IMR-90 (cell line): ENCODE data around the gene LCA5L. TPM values are rescaled to one million over a fixed set of nuclear protein-coding genes. Genes with fewer than 3 reads are reported as not detected.

Source experiments
- ATAC-seq: fragments of 200-7000 bp; cut with Tn5 transposase; 2 replicates; pipeline ENCODE4 v1.9.1; 2020; ENCODE audit warnings: low read depth, mild to moderate bottlenecking, moderate library complexity
- BruUV-seq: library from RNA; stranded (reverse); fragments of 400-500 nt; replicated peaks from 2 replicates; lab custom pipeline; 2021; lab: Mats Ljungman, UMichigan
- CTCF ChIA-PET: fragments of 300-600 bp; formaldehyde crosslinking; extraction: SDS; loops from one replicate; lab custom pipeline; 2021; ENCODE audit warnings: antibody characterized with exemption; lab: Yijun Ruan, JAX
- POLR2A ChIA-PET: fragments of 300-600 bp; sonication (Branson Sonifier 250); formaldehyde crosslinking; loops from one replicate; lab custom pipeline; 2022; ENCODE audit warnings: antibody characterized with exemption; ENCODE audit not compliant: unreplicated experiment; lab: Charles Lee
- DNase-seq: peaks from one replicate; pipeline ENCODE4 v3.0.0; 2013
- H2AFZ ChIP-seq: replicated peaks from 2 replicates; pipeline ENCODE3; 2013; ENCODE audit warnings: low read length, mild to moderate bottlenecking; ENCODE audit not compliant: poor library complexity
- H2AK5ac ChIP-seq: 2 replicates; pipeline ENCODE4 v1.6.1; 2013; ENCODE audit warnings: low read depth, low read length, inconsistent platforms
- H2AK9ac ChIP-seq: replicated peaks from 2 replicates; pipeline ENCODE3; 2013; ENCODE audit warnings: mild to moderate bottlenecking, low read depth, low read length, moderate library complexity; ENCODE audit not compliant: poor library complexity
- H2BK120ac ChIP-seq: 2 replicates; pipeline ENCODE4 v1.6.1; 2013; ENCODE audit warnings: low read depth, low read length, inconsistent platforms
- H2BK15ac ChIP-seq: 3 replicates; pipeline ENCODE4 v1.6.1; 2013; ENCODE audit warnings: low read depth, low read length, inconsistent platforms
- H2BK20ac ChIP-seq: 2 replicates; pipeline ENCODE4 v1.6.1; 2013; ENCODE audit warnings: low read depth, mild to moderate bottlenecking, inconsistent platforms, low read length, moderate library complexity
- H2BK5ac ChIP-seq: 2 replicates; pipeline ENCODE4 v1.6.1; 2013; ENCODE audit warnings: mild to moderate bottlenecking, low read depth, low read length, inconsistent platforms; ENCODE audit not compliant: poor library complexity, severe bottlenecking
- H3K14ac ChIP-seq: replicated peaks from 2 replicates; pipeline ENCODE4 v1.6.1; 2013; ENCODE audit warnings: low read depth, low read length, inconsistent platforms
- H3K18ac ChIP-seq: 2 replicates; pipeline ENCODE4 v1.6.1; 2013; ENCODE audit warnings: low read depth, low read length, control low read depth
- H3K23ac ChIP-seq: 2 replicates; pipeline ENCODE4 v1.6.1; 2013; ENCODE audit warnings: low read depth, low read length, inconsistent platforms
- H3K27ac ChIP-seq: 2 replicates; pipeline ENCODE4 v1.5.1; 2013; ENCODE audit warnings: mild to moderate bottlenecking, control low read depth, low read length; ENCODE audit not compliant: insufficient read depth
- H3K27me3 ChIP-seq: 2 replicates; pipeline ENCODE4 v1.6.1; 2013; ENCODE audit warnings: low read length; ENCODE audit not compliant: control insufficient read depth, insufficient read depth
- H3K36me3 ChIP-seq: 2 replicates; pipeline ENCODE4 v1.6.1; 2013; ENCODE audit warnings: low read length, mixed read lengths; ENCODE audit not compliant: control insufficient read depth, insufficient read depth
- H3K4ac ChIP-seq: 2 replicates; pipeline ENCODE4 v1.6.1; 2013; ENCODE audit warnings: low read depth, low read length, inconsistent platforms
- H3K4me1 ChIP-seq: 2 replicates; pipeline ENCODE4 v1.6.1; 2013; ENCODE audit warnings: low read length, mixed read lengths; ENCODE audit not compliant: control insufficient read depth, insufficient read depth
- H3K4me2 ChIP-seq: 2 replicates; pipeline ENCODE4 v1.6.1; 2013; ENCODE audit warnings: low read depth, mild to moderate bottlenecking, control low read depth, low read length, moderate library complexity
- H3K4me3 ChIP-seq: 2 replicates; pipeline ENCODE4 v1.5.1; 2013; ENCODE audit warnings: low read depth, mild to moderate bottlenecking, control low read depth, low read length, moderate library complexity; ENCODE audit not compliant: insufficient read depth
- H3K56ac ChIP-seq: 2 replicates; pipeline ENCODE4 v1.6.1; 2013; ENCODE audit warnings: low read length, inconsistent platforms; ENCODE audit not compliant: insufficient read depth; ENCODE audit errors: extremely low read depth
- H3K79me1 ChIP-seq, 2 experiments: 2 replicates each; pipeline ENCODE4 v1.6.1; 2013; ENCODE audit warnings: low read length in 2 of 2, inconsistent platforms in 1 of 2, low read depth in 1 of 2
- H3K9ac ChIP-seq: 2 replicates; pipeline ENCODE4 v1.6.1; 2013; ENCODE audit warnings: low read depth, low read length, control low read depth
- H3K9me1 ChIP-seq: 2 replicates; pipeline ENCODE4 v1.6.1; 2013; ENCODE audit warnings: low read length, inconsistent platforms; ENCODE audit not compliant: insufficient read depth
- H3K9me3 ChIP-seq: 2 replicates; pipeline ENCODE4 v1.6.1; 2013; ENCODE audit warnings: low read length; ENCODE audit not compliant: control insufficient read depth, insufficient read depth
- H4K20me1 ChIP-seq: 2 replicates; pipeline ENCODE4 v1.6.1; 2013; ENCODE audit warnings: low read length, inconsistent platforms; ENCODE audit not compliant: insufficient read depth
- H4K5ac ChIP-seq: 2 replicates; pipeline ENCODE4 v1.6.1; 2013; ENCODE audit warnings: mild to moderate bottlenecking, low read depth, low read length, control low read depth
- H4K8ac ChIP-seq, 2 experiments: 2 replicates each; pipeline ENCODE4 v1.6.1; 2013; ENCODE audit warnings: low read depth in 2 of 2, low read length in 2 of 2, control low read depth in 1 of 2, inconsistent platforms in 1 of 2
- H4K91ac ChIP-seq: 2 replicates; pipeline ENCODE4 v1.6.1; 2013; ENCODE audit warnings: low read depth, low read length, inconsistent platforms; ENCODE audit not compliant: insufficient read depth
- BHLHE40 ChIP-seq: fragments of 150-350 bp; IDR thresholded peaks from 2 replicates; pipeline ENCODE4 v1.6.1; 2016; ENCODE audit warnings: mild to moderate bottlenecking, low read depth, low read length
- CEBPB ChIP-seq: IDR thresholded peaks from 2 replicates; pipeline ENCODE4 v1.6.1; 2012; ENCODE audit warnings: low read depth, low read length, improper control_type of control experiment
- CHD1 ChIP-seq: IDR thresholded peaks from 2 replicates; pipeline ENCODE4 v1.6.1; 2012; ENCODE audit warnings: low read depth, low read length, improper control_type of control experiment
- FOS ChIP-seq: fragments of 150-350 bp; IDR thresholded peaks from 2 replicates; pipeline ENCODE4 v1.6.1; 2016; ENCODE audit warnings: low read depth, low read length
- MAFK ChIP-seq: IDR thresholded peaks from 2 replicates; pipeline ENCODE4 v1.6.1; 2012; ENCODE audit warnings: low read depth, low read length, improper control_type of control experiment
- MAZ ChIP-seq: IDR thresholded peaks from 2 replicates; pipeline ENCODE4 v1.6.1; 2012; ENCODE audit warnings: low read depth, mild to moderate bottlenecking, low read length, improper control_type of control experiment, moderate library complexity, borderline replicate concordance
- MXI1 ChIP-seq: IDR thresholded peaks from 2 replicates; pipeline ENCODE4 v1.6.1; 2012; ENCODE audit warnings: low read depth, mild to moderate bottlenecking, low read length, moderate library complexity, borderline replicate concordance
- NFE2L2 ChIP-seq: fragments of 150-350 bp; IDR thresholded peaks from 2 replicates; pipeline ENCODE4 v1.6.1; 2016; ENCODE audit warnings: low read depth, mild to moderate bottlenecking, low read length
- POLR2A ChIP-seq: IDR thresholded peaks from 2 replicates; pipeline ENCODE4 v1.6.1; 2012; ENCODE audit warnings: mild to moderate bottlenecking, low read depth, low read length
- RAD21 ChIP-seq: IDR thresholded peaks from 2 replicates; pipeline ENCODE4 v1.6.1; 2012; ENCODE audit warnings: low read length, improper control_type of control experiment
- RCOR1 ChIP-seq: IDR thresholded peaks from 2 replicates; pipeline ENCODE4 v1.6.1; 2012; ENCODE audit warnings: mild to moderate bottlenecking, low read length, improper control_type of control experiment; ENCODE audit not compliant: insufficient replicate concordance
- RFX5 ChIP-seq: IDR thresholded peaks from 2 replicates; pipeline ENCODE4 v1.8.0; 2012; ENCODE audit warnings: low read depth, mild to moderate bottlenecking, low read length, moderate library complexity
- SMC3 ChIP-seq: fragments of 150-350 bp; IDR thresholded peaks from 2 replicates; pipeline ENCODE4 v1.6.1; 2016; ENCODE audit warnings: low read depth, mild to moderate bottlenecking, antibody characterized with exemption, low read length, moderate library complexity
- WGBS, 2 experiments: methylation state at CpG; one replicate each; pipeline versions ENCODE4 v1.1.5 to v1.1.7; 2013; ENCODE audit warnings: missing lambda C conversion rate in 2 of 2; ENCODE audit not compliant: insufficient read length in 1 of 2; ENCODE audit errors: extremely low coverage in 2 of 2; 5-methylcytosine and 5-hydroxymethylcytosine counted together
- dilution Hi-C: fragments of 300-500 bp; cut with HindIII; formaldehyde crosslinking; loops from one replicate; pipeline ENCODE4 v1.14.3; 2018; ENCODE audit warnings: low sequenced_read_pairs; ENCODE audit not compliant: unreplicated experiment
- in situ Hi-C: fragments of 300-500 bp; cut with MboI; formaldehyde crosslinking; loops from 3 replicates; pipeline ENCODE4 v1.14.3; 2019; ENCODE audit warnings: low sequenced_read_pairs, inconsistent platforms, mixed read lengths
- intact Hi-C: fragments of 100-400 bp; cut with micrococcal nuclease; formaldehyde crosslinking; loops from 2 replicates; pipeline ENCODE4 v1.10.0; 2022
- polyA plus RNA-seq, 3 experiments: library from polyadenylated mRNA; depleted of rRNA; stranded (reverse); fragments of >200 nt; gene quantifications; 2 replicates each; pipeline ENCODE4 v1.2.3, GENCODE V29; 2012; ENCODE audit warnings: low replicate concordance in 1 of 3
- total RNA-seq: library from RNA; depleted of rRNA; stranded (reverse); fragments of >200 nt; gene quantifications from 2 replicates; pipeline ENCODE4 v1.2.3, GENCODE V29; 2012
- TF ChIP-seq, protein P1 (sequence below): fragments of 150-350 bp; IDR thresholded peaks from 2 replicates; pipeline ENCODE4 v1.6.1; 2017; ENCODE audit warnings: mild to moderate bottlenecking, antibody characterized with exemption, low read length, low read depth
- TF ChIP-seq, protein P2 (sequence below): fragments of 150-350 bp; IDR thresholded peaks from 2 replicates; pipeline ENCODE4 v1.6.1; 2016; ENCODE audit warnings: low read depth, mild to moderate bottlenecking, low read length, moderate library complexity, borderline replicate concordance
- TF ChIP-seq, protein P3 (sequence below): conservative IDR thresholded peaks from 2 replicates; pipeline ENCODE4 v1.5.1; 2012; ENCODE audit warnings: mild to moderate bottlenecking, low read depth, low read length, improper control_type of control experiment

Gene LCA5L
- total and polyA plus RNA-seq, 2 of the 4 experiments (the other 2 are of a cell fraction) = 0.18 to 0.26 TPM

DNA sequence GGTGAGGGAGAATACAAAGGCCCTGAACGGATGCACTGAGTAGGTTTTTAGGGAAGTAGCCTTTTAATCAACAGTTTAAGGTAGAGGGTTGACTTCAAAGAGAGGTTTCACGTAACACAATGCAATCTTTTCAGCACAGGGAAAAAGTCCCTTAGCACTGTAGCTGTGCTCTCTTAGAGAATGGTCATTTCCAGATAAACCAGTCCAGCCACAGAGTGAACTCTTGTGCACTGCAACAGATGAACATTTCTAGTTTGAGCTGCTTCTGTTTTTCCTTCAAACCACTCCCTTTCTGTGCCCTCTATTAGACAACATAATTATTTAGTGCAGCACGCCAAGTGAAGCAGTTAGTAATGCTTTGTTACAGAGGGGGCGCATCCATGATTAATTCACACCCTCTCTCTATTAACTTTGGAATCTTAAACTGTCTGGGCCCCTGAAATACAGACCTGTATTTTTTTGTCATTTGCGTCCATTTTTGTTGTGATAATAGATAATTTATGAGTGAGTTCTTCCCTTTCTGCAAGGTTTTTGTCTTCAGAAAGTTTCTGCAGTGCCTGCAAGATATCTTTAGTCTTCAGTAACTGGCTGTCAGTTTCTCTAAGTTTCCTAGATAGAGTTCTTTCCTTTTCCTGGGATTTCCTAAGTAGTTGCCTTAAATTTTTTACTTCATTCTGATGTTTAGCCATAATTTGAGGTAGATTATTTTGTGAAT, 22.9 kb downstream of the LCA5L start:
- no peak overlapping the region for H3K4me2 ChIP-seq
- intact Hi-C loops (no loop called here), in situ Hi-C loops (no loop called here), dilution Hi-C loops (no loop called here)
- no peak overlapping the region for H3K9ac ChIP-seq
- H3K27me3 ChIP-seq = no peaks in the 10 kb centered on the region
- H2BK120ac ChIP-seq = no peak overlapping the region
- ATAC-seq = no peak
- H2BK5ac ChIP-seq = no peak overlapping the region
- no peak overlapping the region for H3K4ac ChIP-seq
- no peak overlapping the region for H2AK5ac ChIP-seq
- H2BK20ac ChIP-seq = no peak overlapping the region
- H3K4me3 ChIP-seq = no peak overlapping the region
- no peak overlapping the region for H2AK9ac ChIP-seq
- no peak overlapping the region for H3K18ac ChIP-seq
- H3K9me1 ChIP-seq = no peaks in the 10 kb centered on the region
- no peak overlapping the region for H3K27ac ChIP-seq
- H3K14ac ChIP-seq = no peak overlapping the region
- TF ChIP-seq, protein P1, sequence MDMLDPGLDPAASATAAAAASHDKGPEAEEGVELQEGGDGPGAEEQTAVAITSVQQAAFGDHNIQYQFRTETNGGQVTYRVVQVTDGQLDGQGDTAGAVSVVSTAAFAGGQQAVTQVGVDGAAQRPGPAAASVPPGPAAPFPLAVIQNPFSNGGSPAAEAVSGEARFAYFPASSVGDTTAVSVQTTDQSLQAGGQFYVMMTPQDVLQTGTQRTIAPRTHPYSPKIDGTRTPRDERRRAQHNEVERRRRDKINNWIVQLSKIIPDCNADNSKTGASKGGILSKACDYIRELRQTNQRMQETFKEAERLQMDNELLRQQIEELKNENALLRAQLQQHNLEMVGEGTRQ = no peak
- no peak for TF ChIP-seq FOS
- no peak for TF ChIP-seq MXI1
- TF ChIP-seq CEBPB = no peak
- TF ChIP-seq NFE2L2 = no peak
- no peak for TF ChIP-seq BHLHE40
- TF ChIP-seq RFX5 = no peak
- TF ChIP-seq, protein P2, sequence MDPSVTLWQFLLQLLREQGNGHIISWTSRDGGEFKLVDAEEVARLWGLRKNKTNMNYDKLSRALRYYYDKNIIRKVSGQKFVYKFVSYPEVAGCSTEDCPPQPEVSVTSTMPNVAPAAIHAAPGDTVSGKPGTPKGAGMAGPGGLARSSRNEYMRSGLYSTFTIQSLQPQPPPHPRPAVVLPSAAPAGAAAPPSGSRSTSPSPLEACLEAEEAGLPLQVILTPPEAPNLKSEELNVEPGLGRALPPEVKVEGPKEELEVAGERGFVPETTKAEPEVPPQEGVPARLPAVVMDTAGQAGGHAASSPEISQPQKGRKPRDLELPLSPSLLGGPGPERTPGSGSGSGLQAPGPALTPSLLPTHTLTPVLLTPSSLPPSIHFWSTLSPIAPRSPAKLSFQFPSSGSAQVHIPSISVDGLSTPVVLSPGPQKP = no peak
- TF ChIP-seq POLR2A = no peak
- TF ChIP-seq, protein P3, sequence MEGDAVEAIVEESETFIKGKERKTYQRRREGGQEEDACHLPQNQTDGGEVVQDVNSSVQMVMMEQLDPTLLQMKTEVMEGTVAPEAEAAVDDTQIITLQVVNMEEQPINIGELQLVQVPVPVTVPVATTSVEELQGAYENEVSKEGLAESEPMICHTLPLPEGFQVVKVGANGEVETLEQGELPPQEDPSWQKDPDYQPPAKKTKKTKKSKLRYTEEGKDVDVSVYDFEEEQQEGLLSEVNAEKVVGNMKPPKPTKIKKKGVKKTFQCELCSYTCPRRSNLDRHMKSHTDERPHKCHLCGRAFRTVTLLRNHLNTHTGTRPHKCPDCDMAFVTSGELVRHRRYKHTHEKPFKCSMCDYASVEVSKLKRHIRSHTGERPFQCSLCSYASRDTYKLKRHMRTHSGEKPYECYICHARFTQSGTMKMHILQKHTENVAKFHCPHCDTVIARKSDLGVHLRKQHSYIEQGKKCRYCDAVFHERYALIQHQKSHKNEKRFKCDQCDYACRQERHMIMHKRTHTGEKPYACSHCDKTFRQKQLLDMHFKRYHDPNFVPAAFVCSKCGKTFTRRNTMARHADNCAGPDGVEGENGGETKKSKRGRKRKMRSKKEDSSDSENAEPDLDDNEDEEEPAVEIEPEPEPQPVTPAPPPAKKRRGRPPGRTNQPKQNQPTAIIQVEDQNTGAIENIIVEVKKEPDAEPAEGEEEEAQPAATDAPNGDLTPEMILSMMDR = no peak
- TF ChIP-seq RAD21 = no peak
- no peak for TF ChIP-seq SMC3
- TF ChIP-seq CHD1 = no peak
- TF ChIP-seq MAFK = no peak
- TF ChIP-seq RCOR1 = no peak
- TF ChIP-seq MAZ = no peak
- no peak overlapping the region for H4K5ac ChIP-seq
- no peak for DNase-seq
- POLR2A ChIA-PET = no interaction called here
- no peak overlapping the region for H2BK15ac ChIP-seq
- no peaks in the 10 kb centered on the region for H3K4me1 ChIP-seq
- H2AFZ ChIP-seq = no peak overlapping the region
- no peak overlapping the region for H3K56ac ChIP-seq
- H4K91ac ChIP-seq = no peak overlapping the region
- no TSS peak for BruUV-seq
- CTCF ChIA-PET = interaction anchor here (2.3 kb wide), 1 partner anchor 19 kb away, joined by 7 read pairs; no protein-coding TSS in a partner anchor
- WGBS, 2 experiments = no CpG with 5 or more reads among the region's 5 CpGs
- no peak overlapping the region for H3K23ac ChIP-seq
- H3K79me1 ChIP-seq = no peaks in the 10 kb centered on the region
- no peaks in the 10 kb centered on the region for H3K36me3 ChIP-seq
- no peaks in the 10 kb centered on the region for H3K9me3 ChIP-seq
- no peaks in the 10 kb centered on the region for H4K20me1 ChIP-seq
- H4K8ac ChIP-seq = no peak overlapping the region
